Smooth muscle cell (in vitro differentiated cells): ENCODE results near the gene NLRP12. TPM values are rescaled to one million over a fixed set of nuclear protein-coding genes. Genes with fewer than 3 reads are reported as not detected.

Experiments used
- DNase-seq: peaks from one replicate; lab custom pipeline; 2025; ENCODE audit not compliant: unreplicated experiment; lab: John Stamatoyannopoulos, UW
- H2AFZ ChIP-seq: fragments of 200-600 bp; sonication (generic); 2 replicates; pipeline ENCODE4 v1.6.0; 2016; ENCODE audit warnings: antibody characterized with exemption, low read depth, mild to moderate bottlenecking
- H3F3A ChIP-seq: fragments of 200-600 bp; sonication (generic); 2 replicates; pipeline ENCODE4 v1.6.0; 2017; ENCODE audit warnings: antibody characterized with exemption, low read depth
- H3K27ac ChIP-seq: fragments of 200-600 bp; sonication (generic); 2 replicates; pipeline ENCODE4 v1.5.1; 2016; ENCODE audit warnings: low read depth, mild to moderate bottlenecking
- H3K27me3 ChIP-seq: fragments of 200-600 bp; sonication (generic); 2 replicates; pipeline ENCODE4 v1.6.1; 2016; ENCODE audit warnings: low read depth, mild to moderate bottlenecking
- H3K36me3 ChIP-seq: fragments of 200-600 bp; sonication (generic); 2 replicates; pipeline ENCODE4 v1.5.1; 2016; ENCODE audit warnings: low read depth
- H3K4me1 ChIP-seq: fragments of 200-600 bp; sonication (generic); 2 replicates; pipeline ENCODE4 v1.5.1; 2016; ENCODE audit warnings: low read depth
- H3K4me2 ChIP-seq: fragments of 200-600 bp; sonication (generic); 2 replicates; pipeline ENCODE4 v1.6.0; 2016; ENCODE audit warnings: mild to moderate bottlenecking
- H3K4me3 ChIP-seq: fragments of 200-600 bp; sonication (generic); 2 replicates; pipeline ENCODE4 v1.5.1; 2016; ENCODE audit warnings: mild to moderate bottlenecking
- H3K79me2 ChIP-seq: fragments of 200-600 bp; sonication (generic); 2 replicates; pipeline ENCODE4 v1.6.0; 2016; ENCODE audit warnings: low read depth, mild to moderate bottlenecking
- H3K9ac ChIP-seq: fragments of 200-600 bp; sonication (generic); 2 replicates; pipeline ENCODE4 v1.6.0; 2016; ENCODE audit warnings: low read depth
- H3K9me3 ChIP-seq: fragments of 200-600 bp; sonication (generic); replicated peaks from 2 replicates; pipeline ENCODE4 v1.5.1; 2016; ENCODE audit warnings: low read depth
- H4K20me1 ChIP-seq: fragments of 200-600 bp; sonication (generic); 2 replicates; pipeline ENCODE4 v1.6.0; 2016; ENCODE audit warnings: low read depth
- WGBS: methylation state at CpG from one replicate; pipeline ENCODE4 v1.1.7; 2016; ENCODE audit warnings: low lambda C conversion rate; 5-methylcytosine and 5-hydroxymethylcytosine counted together
- polyA plus RNA-seq: library from polyadenylated mRNA; unstranded; fragments of >200 nt; fragmentation: Nextera tagmentation; extraction: Ambion mirVana; gene quantifications from 2 replicates; pipeline ENCODE4 v1.2.1, GENCODE V29; 2016
- total RNA-seq: library from RNA; depleted of rRNA; stranded (reverse); fragments of >200 nt; gene quantifications from 2 replicates; pipeline ENCODE4 v1.2.3, GENCODE V29; 2014
- TF ChIP-seq, protein P1 (sequence below): fragments of 200-600 bp; sonication (generic); IDR thresholded peaks from 2 replicates; pipeline ENCODE4 v1.5.1; 2017; ENCODE audit warnings: borderline replicate concordance, mild to moderate bottlenecking, antibody characterized with exemption; ENCODE audit not compliant: insufficient read depth, poor library complexity, severe bottlenecking

NLRP12 gene
- total and polyA plus RNA-seq, 2 experiments from 2014 or later = 0.04 TPM; not detected in 1

DNA sequence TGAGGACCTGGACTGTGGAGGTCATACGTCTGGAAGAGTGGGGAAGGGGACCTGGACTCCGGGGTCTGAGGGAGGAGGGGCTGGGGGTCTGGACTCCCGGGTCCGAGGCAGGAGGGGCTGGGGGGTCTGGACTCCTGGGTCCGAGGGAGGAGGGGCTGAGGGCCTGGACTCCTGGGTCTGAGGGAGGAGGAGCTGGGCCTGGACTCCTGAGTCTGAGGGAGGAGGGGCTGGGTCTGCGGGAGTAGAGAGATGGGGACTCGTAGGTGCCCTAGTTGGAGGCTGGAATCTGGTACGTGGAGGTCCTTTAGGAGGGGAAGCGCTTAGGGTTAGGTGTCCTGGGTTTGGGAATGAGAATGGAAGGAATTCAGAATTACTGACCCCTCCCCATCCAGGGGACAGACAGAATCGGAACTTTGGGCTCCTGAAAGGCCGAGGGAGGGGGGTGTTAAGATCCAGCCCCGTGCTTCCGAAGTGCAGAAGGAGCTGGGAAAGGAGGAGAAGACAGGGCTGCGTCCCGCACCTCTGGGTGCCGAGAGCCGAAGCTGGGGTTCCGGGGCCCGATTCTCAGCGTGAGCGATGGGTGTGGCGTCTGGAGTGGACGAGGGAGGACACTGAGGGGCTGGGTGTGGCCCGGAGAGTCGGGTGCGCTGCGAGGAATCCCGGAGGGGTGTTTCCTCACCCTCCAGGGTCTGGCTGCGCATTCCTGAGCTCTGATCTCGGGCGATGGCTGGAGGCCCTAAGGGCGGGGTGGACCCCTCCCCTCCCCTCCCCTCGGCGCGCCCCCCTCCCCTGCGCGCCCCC is 44.2 kb upstream of the NLRP12 start:
- peak overlapping the region; percentile 99 for H3K9ac ChIP-seq
- peak overlapping the region; percentile 100 for H3K4me2 ChIP-seq
- peak overlapping the region; percentile 96 for H3K4me3 ChIP-seq
- H3K9me3 ChIP-seq = no peaks in the 10 kb centered on the region
- TF ChIP-seq, protein P1, sequence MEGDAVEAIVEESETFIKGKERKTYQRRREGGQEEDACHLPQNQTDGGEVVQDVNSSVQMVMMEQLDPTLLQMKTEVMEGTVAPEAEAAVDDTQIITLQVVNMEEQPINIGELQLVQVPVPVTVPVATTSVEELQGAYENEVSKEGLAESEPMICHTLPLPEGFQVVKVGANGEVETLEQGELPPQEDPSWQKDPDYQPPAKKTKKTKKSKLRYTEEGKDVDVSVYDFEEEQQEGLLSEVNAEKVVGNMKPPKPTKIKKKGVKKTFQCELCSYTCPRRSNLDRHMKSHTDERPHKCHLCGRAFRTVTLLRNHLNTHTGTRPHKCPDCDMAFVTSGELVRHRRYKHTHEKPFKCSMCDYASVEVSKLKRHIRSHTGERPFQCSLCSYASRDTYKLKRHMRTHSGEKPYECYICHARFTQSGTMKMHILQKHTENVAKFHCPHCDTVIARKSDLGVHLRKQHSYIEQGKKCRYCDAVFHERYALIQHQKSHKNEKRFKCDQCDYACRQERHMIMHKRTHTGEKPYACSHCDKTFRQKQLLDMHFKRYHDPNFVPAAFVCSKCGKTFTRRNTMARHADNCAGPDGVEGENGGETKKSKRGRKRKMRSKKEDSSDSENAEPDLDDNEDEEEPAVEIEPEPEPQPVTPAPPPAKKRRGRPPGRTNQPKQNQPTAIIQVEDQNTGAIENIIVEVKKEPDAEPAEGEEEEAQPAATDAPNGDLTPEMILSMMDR = no peak
- peaks cover 13% of the 10 kb centered on the region for H3F3A ChIP-seq
- peak; percentile 64 for DNase-seq
- H3K27ac ChIP-seq = peak overlapping the region; percentile 96
- peaks cover 42% of the 10 kb centered on the region for H3K79me2 ChIP-seq
- H3K4me1 ChIP-seq = peaks cover 10% of the 10 kb centered on the region
- under 1% methylated on average over 26 of the region's 37 CpGs for WGBS
- no peaks in the 10 kb centered on the region for H3K36me3 ChIP-seq
- H4K20me1 ChIP-seq = peaks cover 39% of the 10 kb centered on the region
- no peaks in the 10 kb centered on the region for H3K27me3 ChIP-seq
- no peak overlapping the region for H2AFZ ChIP-seq

DNA sequence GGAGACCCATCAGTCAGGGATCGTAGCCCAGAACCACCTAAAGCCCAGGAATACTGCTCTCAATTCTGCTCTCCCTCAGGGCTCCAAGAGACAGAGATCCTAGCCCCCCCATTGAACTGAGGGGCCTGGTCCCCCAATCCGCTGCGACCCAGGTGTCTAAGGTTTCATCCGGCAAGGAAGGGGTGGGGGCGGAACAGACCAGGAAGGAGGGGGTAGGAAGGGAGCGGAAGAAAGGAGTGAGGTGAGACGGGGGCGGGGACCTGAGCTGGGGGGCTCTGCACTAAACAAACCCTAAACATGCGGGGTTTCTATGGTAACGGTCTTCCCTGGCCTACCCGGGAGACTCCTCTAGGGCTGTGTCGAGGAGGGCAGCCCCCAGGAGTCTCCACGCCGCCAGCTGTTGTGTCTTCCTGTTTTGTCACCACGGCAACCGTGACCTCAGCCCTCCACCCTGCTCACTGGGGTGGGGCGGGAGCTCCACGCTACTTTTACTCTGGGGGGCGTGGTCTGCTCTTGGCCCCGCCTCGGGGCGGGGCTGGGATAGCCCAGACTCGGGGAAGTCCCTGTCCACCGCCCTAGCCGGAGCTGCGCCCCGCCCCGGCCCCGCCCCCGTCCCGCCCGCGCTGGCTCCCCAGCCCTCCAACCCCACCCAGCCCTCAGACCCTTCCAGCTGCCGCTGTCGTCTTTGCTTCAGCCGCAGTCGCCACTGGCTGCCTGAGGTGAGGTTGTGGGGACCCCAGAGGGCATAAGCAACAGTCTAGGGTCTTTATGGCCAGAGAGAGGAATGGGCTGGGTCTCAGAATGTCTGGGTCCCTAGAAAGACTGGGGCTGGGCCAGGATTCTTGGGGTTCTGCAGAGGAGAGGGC is 43.3 kb upstream of the NLRP12 start, which contains the start of gene MYADM:
Gene MYADM, plus strand, starts transcription at position 659 of the 866 bp plus-strand sequence. CDS start 5,647 bp downstream, outside the sequence.
- peaks cover 10% of the 10 kb centered on the region for H3K4me1 ChIP-seq
- peak; percentile 97 for DNase-seq
- H2AFZ ChIP-seq = no peak within 1 kb of the TSS
- H3K36me3 ChIP-seq = no peaks in the 10 kb centered on the region
- peaks cover 8% of the 10 kb centered on the region for H3F3A ChIP-seq
- peak within 1 kb of the TSS; percentile 100 for H3K9ac ChIP-seq
- peak within 1 kb of the TSS; percentile 100 for H3K27ac ChIP-seq
- H3K79me2 ChIP-seq = peaks cover 38% of the 10 kb centered on the region
- H3K4me3 ChIP-seq = peak within 1 kb of the TSS; percentile 96
- TF ChIP-seq, protein P1 = no peak
- H3K9me3 ChIP-seq = no peaks in the 10 kb centered on the region
- 4% methylated on average over 24 of the region's 37 CpGs for WGBS
- H3K4me2 ChIP-seq = peak within 1 kb of the TSS; percentile 100
- H3K27me3 ChIP-seq = no peaks in the 10 kb centered on the region
- H4K20me1 ChIP-seq = peaks cover 30% of the 10 kb centered on the region

DNA sequence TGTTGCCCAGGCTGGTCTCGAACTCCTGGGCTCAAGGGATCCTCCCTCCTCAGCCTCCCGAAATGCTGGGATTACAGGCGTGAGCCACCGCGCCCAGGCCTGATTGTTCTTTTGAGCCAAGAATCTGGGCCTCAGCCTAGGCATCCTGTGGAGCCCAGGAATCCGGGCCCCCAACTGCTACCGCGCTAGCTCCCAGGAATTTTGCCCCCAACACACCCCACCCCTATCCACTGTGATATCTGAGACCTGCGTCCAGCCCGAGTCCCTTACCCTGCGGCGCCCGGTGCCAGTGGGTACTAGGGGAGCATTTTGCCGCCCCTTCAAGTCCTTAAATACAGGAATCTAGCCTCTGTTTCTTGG is 42.7 kb upstream of the NLRP12 start:
- Histone ChIP-seq H3K79me2 (peaks cover 32% of the 10 kb centered on the region), H3K27me3 (no peaks in the 10 kb centered on the region), H3K4me1 (peaks cover 10% of the 10 kb centered on the region), H3K4me2 (peak overlapping the region; percentile 89), H2AFZ (no peak overlapping the region), H3K27ac (peak overlapping the region; percentile 100), H3K9ac (peak overlapping the region; percentile 100), H3F3A (peaks cover 6% of the 10 kb centered on the region), H3K36me3 (no peaks in the 10 kb centered on the region), H3K9me3 (no peaks in the 10 kb centered on the region), H4K20me1 (peaks cover 24% of the 10 kb centered on the region), H3K4me3 (peak overlapping the region; percentile 58)
- 14% methylated on average over 14 of the region's 14 CpGs for WGBS
- DNase-seq = no peak
- TF ChIP-seq, protein P1 = no peak
